Common myeloid progenitor, CD34-positive (primary cell): ENCODE measurements around the gene SLC51B.
"Not testable (repeated sequence)": the region's sequence is repeated elsewhere in the genome, so short reads cannot be mapped to it uniquely, and the experiment has no call there.

ENCODE experiments used
- CTCF ChIA-PET: fragments of 350-600 bp; sonication (Branson Sonifier 250); formaldehyde crosslinking; loops from one replicate; lab custom pipeline; 2021; ENCODE audit warnings: antibody characterized with exemption; lab: Charles Lee
- POLR2A ChIA-PET: fragments of 350-600 bp; sonication (Branson Sonifier 250); formaldehyde crosslinking; loops from one replicate; lab custom pipeline; 2021; ENCODE audit warnings: antibody characterized with exemption; lab: Charles Lee
- DNase-seq, 3 donors: peaks; one replicate each; pipeline versions ENCODE4 v3.0.0 to v3.0.0-alpha.2; 2013
- H3K27ac ChIP-seq, 2 experiments: 1 replicate in 1 of 2; 2 replicates in 1 of 2; pipeline ENCODE4 v1.7.0; 2013; ENCODE audit warnings: inconsistent platforms in 2 of 2, low read length in 2 of 2, mild to moderate bottlenecking in 2 of 2, low read depth in 1 of 2, moderate library complexity in 1 of 2; ENCODE audit not compliant: severe bottlenecking in 2 of 2, insufficient read depth in 1 of 2, poor library complexity in 1 of 2
- H3K27me3 ChIP-seq, 5 experiments: replicated peaks in 2 of 5; 1 replicate in 3 of 5; 2 replicates in 2 of 5; pipeline versions ENCODE4 v1.6.1 to v1.7.0; 2013; ENCODE audit warnings: low read length in 4 of 5, mild to moderate bottlenecking in 2 of 5, moderate library complexity in 2 of 5, inconsistent platforms in 1 of 5; ENCODE audit not compliant: insufficient read depth in 5 of 5, control insufficient read depth in 4 of 5
- H3K36me3 ChIP-seq, 4 experiments: 1 replicate in 2 of 4; 2 replicates in 2 of 4; pipeline versions ENCODE4 v1.6.1 to v1.7.0; 2013; ENCODE audit warnings: low read length in 3 of 4, control low read depth in 1 of 4, mild to moderate bottlenecking in 1 of 4; ENCODE audit not compliant: control insufficient read depth in 4 of 4, insufficient read depth in 4 of 4
- H3K4me1 ChIP-seq, 4 experiments: 1 replicate in 3 of 4; 2 replicates in 1 of 4; pipeline versions ENCODE4 v1.6.1 to v1.7.1; 2013; ENCODE audit warnings: low read length in 3 of 4, mild to moderate bottlenecking in 3 of 4, control low read depth in 1 of 4, inconsistent platforms in 1 of 4, moderate library complexity in 1 of 4; ENCODE audit not compliant: control insufficient read depth in 4 of 4, insufficient read depth in 4 of 4; ENCODE audit errors: control extremely low read depth in 1 of 4
- H3K4me3 ChIP-seq, 7 experiments: 1 replicate in 4 of 7; 2 replicates in 3 of 7; pipeline versions ENCODE4 v1.5.1 to v1.7.0; 2013; ENCODE audit warnings: mild to moderate bottlenecking in 7 of 7, low read length in 6 of 7, moderate library complexity in 6 of 7, inconsistent platforms in 2 of 7, low read depth in 2 of 7, control low read depth in 1 of 7; ENCODE audit not compliant: insufficient read depth in 4 of 7, control insufficient read depth in 1 of 7; ENCODE audit errors: extremely low read depth in 1 of 7
- H3K9me3 ChIP-seq, 5 experiments: 1 replicate in 4 of 5; 2 replicates in 1 of 5; pipeline versions ENCODE4 v1.6.1 to v1.7.1; 2013; ENCODE audit warnings: low read length in 4 of 5, mild to moderate bottlenecking in 2 of 5, inconsistent platforms in 1 of 5, low read depth in 1 of 5, moderate library complexity in 1 of 5; ENCODE audit not compliant: control insufficient read depth in 4 of 5, insufficient read depth in 2 of 5; ENCODE audit errors: control extremely low read depth in 1 of 5
- WGBS: methylation state at CpG from one replicate; pipeline ENCODE4 v1.1.5; 2013; ENCODE audit not compliant: insufficient coverage; 5-methylcytosine and 5-hydroxymethylcytosine counted together

SLC51B gene

DNA sequence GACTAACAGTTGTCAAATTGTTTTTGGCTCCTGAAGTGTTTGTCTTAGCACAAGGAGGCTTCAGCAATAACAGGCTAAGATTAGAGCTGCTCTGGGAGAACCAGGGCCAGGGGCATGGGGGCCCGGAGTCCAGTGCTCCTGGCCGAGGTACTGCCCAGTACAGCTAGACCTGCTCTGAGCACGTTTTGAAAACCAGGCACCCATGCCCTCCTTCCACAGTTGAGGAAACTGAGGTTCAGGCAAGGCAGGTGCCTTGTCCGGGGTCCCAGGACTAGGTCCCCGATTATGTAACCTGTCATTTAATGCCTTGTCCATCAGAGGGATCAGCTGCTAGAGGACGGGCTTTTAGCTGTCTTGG, 50.5 kb downstream of the SLC51B start:
- WGBS = 97% methylated on average over 6 of the region's 6 CpGs
- CTCF ChIA-PET = interaction anchor here (1.3 to 15.0 kb wide), 2 partner anchors 9 to 43 kb away, joined by 5 to 142 read pairs; no protein-coding TSS in a partner anchor
- H3K9me3 ChIP-seq = no peaks in the 10 kb centered on the region
- DNase-seq = no peak
- H3K4me1 ChIP-seq = no peaks in the 10 kb centered on the region
- H3K27ac ChIP-seq = no peak overlapping the region
- peaks cover 4 to 37% (median 27%) of the 10 kb centered on the region in 4 experiments for H3K36me3 ChIP-seq
- H3K27me3 ChIP-seq = no peaks in the 10 kb centered on the region
- no peak overlapping the region for H3K4me3 ChIP-seq
- POLR2A ChIA-PET = no interaction called here

DNA sequence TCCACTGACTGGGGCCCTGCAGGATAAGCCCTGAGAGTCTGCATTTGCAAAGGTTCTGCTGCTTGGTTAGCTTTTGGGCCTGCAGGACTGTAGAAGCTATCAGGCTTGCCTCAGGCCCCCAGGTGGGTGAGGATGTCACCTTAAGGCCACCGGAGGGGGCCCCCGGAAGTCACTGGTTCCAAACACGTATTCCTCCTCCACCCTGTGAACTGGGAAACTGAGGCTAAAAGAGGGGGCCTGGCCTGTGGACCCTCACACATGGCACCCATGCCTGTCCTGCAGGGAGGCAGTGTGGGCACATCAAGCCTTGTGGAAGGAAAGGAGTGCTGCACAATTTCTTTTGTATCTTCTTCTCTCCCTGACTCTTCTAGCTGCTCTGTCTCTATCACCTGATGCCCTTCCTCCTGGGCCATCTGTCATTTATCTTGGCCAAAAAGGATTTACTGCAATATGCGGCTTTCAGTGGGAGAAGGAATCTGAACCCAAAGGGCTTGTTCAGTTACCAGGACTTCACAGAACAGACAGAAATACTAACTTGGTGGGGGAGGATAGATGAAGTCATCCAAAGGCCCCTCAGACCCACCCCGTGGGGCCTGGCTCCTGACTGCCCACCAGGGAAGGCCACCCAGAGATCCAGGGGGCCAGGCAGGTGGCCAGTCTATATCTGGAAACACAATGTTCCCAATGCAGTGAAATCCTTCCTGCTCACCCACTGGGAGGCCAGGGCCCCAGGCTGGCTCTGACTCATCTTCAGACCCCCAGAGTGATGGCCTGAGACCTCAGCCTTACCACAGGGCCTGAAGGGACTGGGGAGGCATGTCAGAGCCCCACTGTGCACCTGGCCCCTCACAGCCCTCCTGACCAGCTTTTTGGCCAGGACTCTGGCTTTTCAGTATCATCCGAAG, 51.5 kb downstream of the SLC51B start:
- no peak for DNase-seq
- 97% methylated on average over 5 of the region's 6 CpGs for WGBS
- H3K4me3 ChIP-seq = no peak overlapping the region
- H3K27ac ChIP-seq = no peak overlapping the region
- no peaks in the 10 kb centered on the region for H3K4me1 ChIP-seq
- ChIA-PET POLR2A (interaction anchor here (0.6 kb wide), 1 partner anchor 74 kb away, joined by 4 read pairs; no protein-coding TSS in a partner anchor), CTCF (interaction anchor here (1.3 to 15.0 kb wide), 2 partner anchors 10 to 44 kb away, joined by 5 to 142 read pairs; no protein-coding TSS in a partner anchor)
- H3K9me3 ChIP-seq = no peaks in the 10 kb centered on the region
- no peaks in the 10 kb centered on the region for H3K27me3 ChIP-seq
- peaks cover 4 to 39% (median 29%) of the 10 kb centered on the region in 4 experiments for H3K36me3 ChIP-seq

DNA sequence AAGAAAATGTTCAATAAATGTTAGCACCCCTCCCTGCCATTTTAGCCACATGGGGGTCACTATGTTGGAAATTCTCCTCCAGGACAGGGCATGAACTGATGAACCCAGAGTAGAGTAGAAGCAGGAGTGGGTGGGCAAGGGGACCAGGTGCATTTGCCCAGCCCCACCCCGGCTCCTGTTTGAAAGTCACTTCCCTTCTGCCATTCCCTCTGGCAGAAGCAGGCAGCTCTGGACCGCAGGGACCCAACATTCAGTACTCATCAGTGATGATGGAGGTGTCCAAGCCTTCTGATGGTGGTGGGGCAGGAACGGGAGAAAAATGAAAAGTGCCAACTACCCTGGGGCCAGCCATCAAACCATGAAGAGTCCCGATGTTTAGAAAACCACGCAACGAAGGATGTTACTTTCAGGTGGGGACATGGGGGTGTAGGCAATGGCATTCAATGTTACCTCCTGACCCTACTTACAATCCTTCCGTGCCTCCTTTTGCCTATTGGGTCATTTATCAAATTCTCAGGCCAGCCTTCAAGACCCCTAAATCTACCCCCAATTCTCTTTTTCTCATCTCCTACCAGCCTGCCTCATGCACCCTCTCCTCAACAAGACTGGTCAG, 52.6 kb downstream of the SLC51B start:
- Histone ChIP-seq H3K27ac (no peak overlapping the region), H3K4me3 (no peak overlapping the region), H3K9me3 (no peaks in the 10 kb centered on the region), H3K36me3 (peaks cover 4 to 41% (median 31%) of the 10 kb centered on the region in 4 experiments), H3K4me1 (no peaks in the 10 kb centered on the region), H3K27me3 (no peaks in the 10 kb centered on the region)
- ChIA-PET CTCF (interaction anchor here (15.0 kb wide), 1 partner anchor 45 kb away, joined by 142 read pairs; no protein-coding TSS in a partner anchor), POLR2A (no interaction called here)
- DNase-seq = no peak
- 100% methylated on average over 3 of the region's 7 CpGs for WGBS

DNA sequence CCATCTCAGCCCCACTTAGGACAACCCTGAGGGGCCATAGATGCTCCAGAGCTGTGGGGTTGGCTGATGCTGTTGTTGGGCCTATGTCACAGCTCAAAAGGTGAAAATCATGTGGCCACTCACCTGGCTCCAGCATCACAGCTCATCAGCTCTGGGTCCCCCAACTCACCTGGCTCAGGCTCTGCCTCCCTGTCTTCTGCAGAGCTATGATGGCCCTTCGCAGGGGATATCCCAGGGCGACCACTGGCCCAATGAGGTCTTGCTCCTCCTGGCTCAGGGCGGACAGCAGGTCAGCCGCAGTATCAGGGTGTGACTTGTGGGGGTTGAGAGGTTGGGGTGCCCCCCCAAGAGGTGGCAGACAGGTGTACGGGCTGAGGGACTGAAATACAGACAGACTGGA, 54.1 kb downstream of the SLC51B start:
- 100% methylated on average over 3 of the region's 5 CpGs for WGBS
- DNase-seq = no peak
- Histone ChIP-seq H3K27ac (no peak overlapping the region), H3K4me1 (no peaks in the 10 kb centered on the region), H3K27me3 (no peaks in the 10 kb centered on the region), H3K9me3 (no peaks in the 10 kb centered on the region), H3K36me3 (peaks cover 4 to 48% (median 36%) of the 10 kb centered on the region in 4 experiments), H3K4me3 (no peak overlapping the region)
- CTCF ChIA-PET = interaction anchor here (0.9 to 15.0 kb wide), 5 partner anchors 11 to 57 kb away, joined by 3 to 142 read pairs (median 5); no protein-coding TSS in a partner anchor
- POLR2A ChIA-PET = no interaction called here

DNA sequence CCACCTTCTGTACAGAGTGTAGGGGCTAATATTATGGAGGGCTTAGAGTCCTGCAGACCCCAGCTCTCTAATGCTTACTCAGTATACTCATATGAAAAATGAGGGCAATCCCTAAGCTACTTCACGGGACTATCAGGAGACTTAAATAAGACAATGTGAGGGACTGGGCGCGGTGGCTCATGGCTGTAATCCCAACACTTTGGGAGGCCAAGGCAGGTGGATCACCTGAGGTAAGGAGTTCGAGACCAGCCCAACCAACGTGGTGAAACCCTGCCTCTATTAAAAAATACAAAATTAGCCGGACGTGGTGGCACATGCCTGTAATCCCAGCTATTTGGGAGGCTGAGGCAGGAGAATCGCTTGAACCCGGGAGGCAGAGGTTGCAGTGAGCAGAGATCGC, 54.6 kb downstream of the SLC51B start:
- peaks cover 4 to 48% (median 36%) of the 10 kb centered on the region in 4 experiments for H3K36me3 ChIP-seq
- DNase-seq, H3K27ac ChIP-seq, H3K9me3 ChIP-seq, H3K27me3 ChIP-seq, POLR2A ChIA-PET, H3K4me3 ChIP-seq, H3K4me1 ChIP-seq: not testable (repeated sequence)
- WGBS = 94% methylated on average over 10 of the region's 10 CpGs
- CTCF ChIA-PET = interaction anchor here (0.9 to 15.0 kb wide), 5 partner anchors 12 to 47 kb away, joined by 4 to 142 read pairs (median 21); partner anchors contain the start of gene KBTBD13

DNA sequence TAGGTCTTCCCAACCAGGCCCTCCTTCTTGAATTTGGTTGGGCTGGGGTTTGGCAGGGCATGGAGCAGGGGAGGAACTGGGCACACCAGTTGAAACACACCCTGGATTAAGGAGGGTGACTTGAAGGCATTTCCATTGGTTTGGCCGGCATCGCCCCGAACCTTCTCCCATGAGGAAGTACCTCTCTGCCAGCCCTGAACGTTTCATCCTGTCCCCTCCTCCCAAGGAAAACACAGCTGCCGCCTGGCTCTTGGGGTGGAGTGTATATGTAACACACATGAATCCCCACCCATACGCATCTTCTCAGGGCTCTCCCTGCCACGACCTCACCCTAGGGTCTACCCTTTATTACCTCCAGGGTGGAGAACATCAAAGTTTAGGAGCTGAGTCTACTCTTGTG, 55.3 kb downstream of the SLC51B start:
- H3K4me3 ChIP-seq = no peak overlapping the region
- no peak overlapping the region for H3K27ac ChIP-seq
- no peaks in the 10 kb centered on the region for H3K4me1 ChIP-seq
- peaks cover 4 to 50% (median 39%) of the 10 kb centered on the region in 4 experiments for H3K36me3 ChIP-seq
- no peak for DNase-seq
- POLR2A ChIA-PET = no interaction called here
- 92% methylated on average over 4 of the region's 7 CpGs for WGBS
- H3K9me3 ChIP-seq = no peaks in the 10 kb centered on the region
- CTCF ChIA-PET = interaction anchor here (1.4 to 15.0 kb wide), 9 partner anchors 10 to 66 kb away, joined by 3 to 142 read pairs (median 9); partner anchors contain the start of genes KBTBD13 and UBAP1L
- no peaks in the 10 kb centered on the region for H3K27me3 ChIP-seq
